GM19455 (cell line): Measurements from ENCODE around the gene IMP3.

Source experiments
- ATAC-seq: cut with Tn5 transposase; IDR thresholded peaks from one replicate; pipeline ENCODE4 v1.9.1; 2021; ENCODE audit not compliant: unreplicated experiment

Gene IMP3

GRCh38 chr15:75625542-75626347 is 14.3 kb downstream of the IMP3 start, which contains the start of gene SNUPN:
TSS of gene SNUPN (minus strand) at chr15:75625725. CDS start at chr15:75621051, 4,674 bp downstream.
- ATAC-seq = peak; percentile 66

GRCh38 chr15:75622505-75622904 is 17.5 kb downstream of the IMP3 start:
- no peak for ATAC-seq

- ATAC-seq = no peak
Measured at GRCh38 chr15:75620841-75621391, 19.1 kb downstream of the IMP3 start.

GRCh38 chr15:75620058-75620820 is 19.8 kb downstream of the IMP3 start:
- ATAC-seq = no peak

GRCh38 chr15:75616766-75617165 is 23.3 kb downstream of the IMP3 start:
- no peak for ATAC-seq

GRCh38 chr15:75606711-75607699 is 33.0 kb downstream of the IMP3 start:
- ATAC-seq = no peak

GRCh38 chr15:75606026-75606425 is 34.0 kb downstream of the IMP3 start:
- ATAC-seq = no peak

- no peak for ATAC-seq
Measured at GRCh38 chr15:75599401-75599800, 40.6 kb downstream of the IMP3 start.

GRCh38 chr15:75598361-75598760 is 41.7 kb downstream of the IMP3 start:
- no peak for ATAC-seq

- no peak for ATAC-seq
Measured at GRCh38 chr15:75597667-75598341, 42.2 kb downstream of the IMP3 start.

GRCh38 chr15:75596703-75597345 is 43.2 kb downstream of the IMP3 start:
- ATAC-seq = no peak

- no peak for ATAC-seq
Measured at GRCh38 chr15:75594276-75594675, 45.7 kb downstream of the IMP3 start.

- no peak for ATAC-seq
Measured at GRCh38 chr15:75591655-75592364, 48.2 kb downstream of the IMP3 start.

- ATAC-seq = no peak
Measured at GRCh38 chr15:75590239-75590638, 49.8 kb downstream of the IMP3 start.
